ENCODE data around the gene ADIG.

Gene ADIG

DNA sequence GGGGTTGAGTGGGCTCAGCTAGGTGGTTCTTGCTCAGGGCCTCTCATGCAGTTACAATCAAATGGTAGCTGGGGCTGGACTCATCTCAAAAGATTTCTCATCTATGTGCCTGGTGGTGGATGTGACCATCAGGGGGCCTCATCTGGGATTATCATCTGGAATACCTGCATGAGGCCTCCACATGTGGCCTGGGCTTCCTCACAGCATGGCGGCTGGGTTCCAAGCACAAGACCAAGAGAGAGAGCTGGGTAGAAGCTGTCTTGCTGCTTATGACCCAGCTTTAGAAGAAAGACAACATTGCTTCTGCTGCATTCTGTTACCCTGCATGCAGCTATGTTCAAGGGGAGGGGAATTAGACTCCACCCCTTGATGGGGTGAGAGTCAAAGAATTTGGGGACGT lies 43.1 kb downstream of the ADIG start:
- DNase-seq (ENCODE audit: insufficient read length, low spot score) (no peak), FAIRE-seq (no peak)
- TF ChIP-seq, protein P1, sequence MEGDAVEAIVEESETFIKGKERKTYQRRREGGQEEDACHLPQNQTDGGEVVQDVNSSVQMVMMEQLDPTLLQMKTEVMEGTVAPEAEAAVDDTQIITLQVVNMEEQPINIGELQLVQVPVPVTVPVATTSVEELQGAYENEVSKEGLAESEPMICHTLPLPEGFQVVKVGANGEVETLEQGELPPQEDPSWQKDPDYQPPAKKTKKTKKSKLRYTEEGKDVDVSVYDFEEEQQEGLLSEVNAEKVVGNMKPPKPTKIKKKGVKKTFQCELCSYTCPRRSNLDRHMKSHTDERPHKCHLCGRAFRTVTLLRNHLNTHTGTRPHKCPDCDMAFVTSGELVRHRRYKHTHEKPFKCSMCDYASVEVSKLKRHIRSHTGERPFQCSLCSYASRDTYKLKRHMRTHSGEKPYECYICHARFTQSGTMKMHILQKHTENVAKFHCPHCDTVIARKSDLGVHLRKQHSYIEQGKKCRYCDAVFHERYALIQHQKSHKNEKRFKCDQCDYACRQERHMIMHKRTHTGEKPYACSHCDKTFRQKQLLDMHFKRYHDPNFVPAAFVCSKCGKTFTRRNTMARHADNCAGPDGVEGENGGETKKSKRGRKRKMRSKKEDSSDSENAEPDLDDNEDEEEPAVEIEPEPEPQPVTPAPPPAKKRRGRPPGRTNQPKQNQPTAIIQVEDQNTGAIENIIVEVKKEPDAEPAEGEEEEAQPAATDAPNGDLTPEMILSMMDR (IDR thresholded peaks at IDR 0.05; ENCODE audit: insufficient read depth, missing control alignments): no peak

DNA sequence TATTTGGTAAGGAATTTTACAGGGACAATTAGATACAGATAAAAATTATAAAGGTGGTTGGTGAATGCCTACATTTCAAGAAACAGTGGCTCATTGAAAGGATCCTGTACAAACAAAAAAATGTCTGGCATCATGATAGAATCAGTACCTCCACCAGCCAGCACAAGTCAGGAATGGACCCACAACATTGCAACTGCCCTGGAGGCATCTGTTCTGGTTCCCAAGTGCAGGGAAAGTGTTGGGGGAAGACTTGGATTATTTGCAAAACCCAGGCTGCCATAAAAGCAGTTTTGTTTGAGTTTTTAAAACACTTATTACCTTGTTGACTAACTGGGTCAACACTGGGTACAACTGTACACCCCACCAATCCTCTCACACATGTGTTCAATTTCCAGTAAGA lies 44.9 kb downstream of the ADIG start:
- DNase-seq (ENCODE audit: insufficient read length, low spot score): no peak
- TF ChIP-seq, protein P1 (IDR thresholded peaks at IDR 0.05; ENCODE audit: insufficient read depth, missing control alignments): no peak
- FAIRE-seq: no peak

DNA sequence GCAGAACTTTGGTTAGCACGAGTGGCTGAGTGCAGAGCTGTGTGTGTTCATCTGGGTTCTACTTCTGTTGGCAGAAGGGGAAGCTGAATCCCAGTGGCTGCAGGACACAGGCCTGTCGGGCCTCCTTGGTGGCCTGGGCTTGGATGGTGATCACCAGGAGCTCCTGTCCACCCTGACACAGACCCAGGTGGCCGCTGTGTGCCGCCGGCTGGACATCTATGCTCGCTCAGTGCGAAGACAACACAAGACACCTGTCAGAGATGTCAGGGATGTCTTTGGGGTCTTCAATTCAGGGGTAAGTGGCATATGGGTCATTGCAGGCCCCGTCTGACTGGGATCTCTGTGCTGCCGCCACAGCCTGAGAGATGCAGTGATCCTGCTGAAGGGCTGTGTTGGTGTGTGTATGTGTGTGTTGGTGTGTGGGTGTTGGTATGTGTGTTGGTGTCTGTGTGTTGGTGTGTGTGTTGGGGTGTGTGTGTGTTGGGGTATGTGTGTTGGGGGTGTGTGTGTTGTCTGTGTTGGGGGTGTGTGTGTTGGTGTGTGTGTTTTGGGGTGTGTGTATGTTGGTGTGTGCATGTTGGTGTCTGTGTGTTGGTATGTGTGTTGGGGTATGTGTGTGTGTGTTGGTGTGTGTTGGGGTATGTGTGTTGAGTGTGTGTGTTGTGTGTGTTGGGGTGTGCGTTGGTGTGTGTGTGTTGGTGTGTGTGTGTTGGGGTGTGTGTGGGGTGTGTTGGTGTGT lies 46.1 kb downstream of the ADIG start:
- no peak for DNase-seq (ENCODE audit: insufficient read length, low spot score)
- TF ChIP-seq, protein P1 (IDR thresholded peaks at IDR 0.05; ENCODE audit: insufficient read depth, missing control alignments): no peak
- no peak for FAIRE-seq

DNA sequence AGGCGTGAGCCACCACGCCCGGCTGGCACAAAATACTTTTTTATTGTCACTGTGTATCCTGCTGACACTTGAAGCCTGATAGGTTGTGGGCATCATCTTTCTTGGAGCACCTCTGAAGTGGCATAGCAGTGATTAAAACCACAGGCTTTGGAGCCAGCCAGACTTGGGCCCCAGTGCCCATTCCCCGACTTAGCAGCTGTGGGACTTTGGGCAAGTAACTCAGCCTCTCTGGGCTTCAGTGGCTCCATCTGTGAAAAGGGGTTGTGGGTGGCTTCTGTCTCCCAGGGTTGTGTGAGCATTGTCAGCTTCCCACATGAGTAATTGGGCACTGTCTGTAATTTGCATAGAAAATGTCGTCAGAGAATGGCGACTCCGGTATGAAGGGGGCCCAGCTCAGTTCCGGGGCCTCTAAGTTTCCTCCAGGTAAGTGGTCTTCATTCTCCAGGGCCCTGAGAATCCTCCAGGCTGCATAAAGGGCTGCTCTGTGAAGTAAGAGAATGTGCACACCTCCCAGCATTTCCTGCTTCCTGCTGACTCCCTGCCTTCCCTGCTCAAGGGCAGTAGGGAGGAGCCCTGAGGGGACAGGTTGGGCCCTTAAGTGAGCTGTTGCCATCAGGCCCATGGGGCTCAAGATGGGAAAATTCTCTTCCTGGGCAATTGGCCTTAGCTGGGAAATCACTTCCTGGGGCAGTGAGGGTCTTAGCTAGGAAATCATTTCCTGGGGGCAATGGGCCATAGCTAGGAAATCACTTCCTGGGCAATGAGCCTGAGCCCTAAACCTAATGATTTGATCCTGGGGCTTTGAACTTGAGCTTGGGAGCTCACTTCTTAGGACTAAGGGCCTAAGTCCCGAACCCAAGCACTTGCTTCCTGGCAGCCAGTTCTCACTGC lies 47.8 kb downstream of the ADIG start:
- FAIRE-seq: no peak
- no peak for DNase-seq (ENCODE audit: insufficient read length, low spot score)
- TF ChIP-seq, protein P1 (IDR thresholded peaks at IDR 0.05; ENCODE audit: insufficient read depth, missing control alignments): no peak

DNA sequence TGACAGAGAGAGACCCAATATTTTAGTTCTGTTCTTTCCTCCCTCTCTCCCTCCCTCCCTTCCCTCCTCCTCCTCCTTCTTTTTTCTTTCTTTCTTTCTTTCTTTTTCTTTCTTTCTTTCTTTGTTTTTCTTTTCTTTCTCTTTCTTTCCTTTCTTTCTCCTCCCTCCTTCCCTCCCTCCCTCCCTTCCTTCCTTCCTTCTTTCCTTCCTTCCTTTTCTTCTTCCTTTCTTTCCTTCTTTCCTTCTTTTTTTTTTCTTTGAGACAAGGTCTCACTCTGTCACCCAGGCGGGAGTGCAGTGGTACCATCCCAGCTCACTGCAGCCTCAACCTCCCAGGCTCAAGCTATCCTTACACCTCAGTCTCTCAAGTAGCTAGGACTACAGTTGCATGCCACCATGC lies 49.0 kb downstream of the ADIG start:
- FAIRE-seq: no peak
- TF ChIP-seq, protein P1 (IDR thresholded peaks at IDR 0.05; ENCODE audit: insufficient read depth, missing control alignments): no peak
- DNase-seq (ENCODE audit: insufficient read length, low spot score): no peak

DNA sequence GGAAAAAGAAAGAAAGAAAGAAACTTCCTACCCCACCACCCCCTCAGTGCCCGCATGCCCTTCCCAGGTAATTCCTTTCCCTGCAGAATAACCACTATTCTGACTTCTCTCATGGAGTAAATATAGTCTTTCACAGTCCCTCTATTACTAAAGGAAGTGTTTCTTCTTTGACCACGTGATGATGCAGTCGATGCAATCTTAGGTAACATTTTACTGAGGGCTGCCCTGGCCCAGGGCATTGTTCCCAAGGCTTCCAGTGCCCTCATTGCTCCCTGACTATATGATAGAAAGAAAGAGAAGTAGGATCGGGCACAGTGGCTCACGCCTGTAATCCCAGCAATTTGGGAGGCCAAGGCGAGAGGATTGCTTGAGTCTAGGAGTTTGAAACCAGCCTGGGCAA lies 49.7 kb downstream of the ADIG start:
- TF ChIP-seq, protein P1 (IDR thresholded peaks at IDR 0.05; ENCODE audit: insufficient read depth, missing control alignments): no peak
- no peak for DNase-seq (ENCODE audit: insufficient read length, low spot score)
- no peak for FAIRE-seq

Measured in D721Med (cell line).